NK-92 (cell line): ENCODE results near the gene TTLL1.
"Not testable (repeated sequence)": the region's sequence is repeated elsewhere in the genome, so short reads cannot be mapped to it uniquely, and the experiment has no call there.

ENCODE experiments used
- DNase-seq: peaks from one replicate; lab custom pipeline; 2025; ENCODE audit not compliant: unreplicated experiment; lab: John Stamatoyannopoulos, UW

Gene TTLL1

DNA sequence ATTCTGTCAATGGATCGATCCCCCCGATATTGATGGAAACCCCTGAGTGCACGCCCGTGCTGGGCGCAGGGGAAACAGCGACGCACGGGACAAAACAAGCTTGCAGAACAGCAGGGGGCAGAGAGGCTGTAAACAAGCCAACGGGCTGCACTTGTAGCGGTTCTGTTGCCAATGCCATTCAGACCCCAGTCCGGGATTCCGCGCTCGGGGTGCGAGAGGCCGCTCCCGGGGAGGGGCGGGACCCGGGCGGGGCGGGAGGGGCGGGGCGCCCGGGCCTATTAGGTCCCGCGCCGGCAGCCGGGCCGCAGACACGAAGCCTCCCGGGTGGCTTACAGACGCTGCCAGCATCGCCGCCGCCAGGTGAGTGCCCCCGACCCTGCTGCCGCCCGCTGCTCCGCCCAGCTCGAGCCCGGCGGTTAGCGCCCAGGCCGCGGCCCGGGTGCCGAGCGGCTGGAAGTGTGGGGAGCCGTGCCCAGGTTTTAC lies 21.3 kb upstream of the TTLL1 start, which contains the start of gene BIK:
Gene BIK (plus strand): TSS at position 307 of the 483 bp plus-strand sequence. CDS start 13,273 bp downstream, outside the sequence.
- no peak for DNase-seq

DNA sequence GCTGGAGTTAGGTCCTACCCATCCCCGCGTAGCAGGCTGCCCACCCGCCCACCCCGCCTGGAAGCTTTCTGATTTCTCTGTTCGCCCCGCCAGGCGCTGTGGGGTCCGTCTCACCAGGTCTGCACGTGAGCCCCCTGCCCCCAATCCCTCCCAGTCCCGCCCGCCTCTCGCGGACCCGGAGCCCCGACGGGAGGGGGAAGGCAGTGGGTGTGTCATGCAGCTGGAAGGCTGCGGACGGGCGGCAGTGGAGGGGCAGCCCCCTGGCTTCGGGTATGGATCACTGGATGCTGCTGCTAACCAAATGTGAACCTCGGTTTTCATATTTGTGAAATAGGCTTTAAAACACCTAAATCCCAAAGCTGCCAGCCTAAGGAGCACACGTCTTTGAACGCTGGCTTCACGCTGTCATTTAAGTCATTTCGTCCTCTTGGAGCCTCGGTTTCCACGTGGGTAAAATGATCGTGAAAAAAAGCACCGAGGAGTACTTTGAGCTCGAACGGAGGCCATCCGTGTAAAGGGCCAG lies 20.8 kb upstream of the TTLL1 start:
- peak; percentile 19 for DNase-seq

DNA sequence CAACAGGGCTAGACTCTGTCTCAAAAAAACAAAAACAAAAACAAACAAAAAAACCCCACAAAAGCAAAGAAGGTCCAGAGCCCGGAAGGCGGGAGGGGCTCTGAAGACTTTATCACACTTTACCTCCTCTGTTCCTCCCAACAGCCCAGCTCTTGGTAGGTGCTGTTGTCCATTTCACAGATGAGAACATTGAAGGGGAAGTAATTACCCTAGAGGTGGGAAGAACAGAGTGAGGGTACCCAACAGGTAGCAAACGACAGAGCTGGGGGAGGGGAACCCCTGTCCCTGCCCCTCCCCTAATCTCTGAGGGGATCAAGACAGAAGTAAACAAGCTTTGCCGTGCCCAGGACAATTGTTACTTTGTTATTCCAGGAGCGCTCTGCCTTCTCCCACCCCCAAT lies 20.3 kb upstream of the TTLL1 start:
- DNase-seq = no peak

DNA sequence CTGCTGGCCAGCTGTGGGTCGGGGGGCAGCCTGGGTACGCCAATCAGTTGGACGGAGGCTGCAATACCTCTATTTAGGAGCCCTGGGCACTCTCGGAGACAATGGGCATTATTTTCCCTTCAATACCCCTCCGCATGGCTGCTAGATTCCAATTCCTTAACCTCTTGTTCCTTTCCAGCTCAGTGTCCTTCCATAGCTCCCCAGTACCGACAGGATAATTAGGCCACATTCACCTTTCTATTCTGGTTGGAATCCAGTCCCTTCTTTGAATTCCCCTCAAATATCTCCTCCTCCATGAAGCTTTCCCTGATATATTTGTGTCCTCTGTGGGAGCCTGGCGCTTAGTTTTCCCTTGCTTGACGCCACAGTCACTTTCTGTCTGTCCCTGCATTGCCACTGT lies 17.1 kb upstream of the TTLL1 start:
- no peak for DNase-seq

DNA sequence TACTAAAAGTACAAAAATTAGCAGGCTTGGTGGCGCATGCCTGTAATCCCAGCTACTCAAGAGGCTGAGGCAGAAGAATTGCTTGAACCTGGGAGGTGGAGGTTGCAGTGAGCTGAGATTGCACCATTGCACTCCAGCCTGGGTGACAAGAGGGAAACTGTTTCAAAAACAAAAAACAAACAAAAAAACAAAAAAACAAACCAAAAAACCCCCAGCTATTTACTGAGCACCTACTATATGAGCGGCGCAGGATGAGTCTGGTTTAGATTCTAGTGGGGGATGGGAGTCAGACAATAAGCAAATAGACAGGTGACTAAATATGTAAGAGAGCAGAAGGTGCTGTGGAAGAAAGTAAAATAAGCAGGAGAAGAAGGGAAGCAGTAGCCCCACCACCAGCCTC lies 15.8 kb upstream of the TTLL1 start:
- DNase-seq = not testable (repeated sequence)

DNA sequence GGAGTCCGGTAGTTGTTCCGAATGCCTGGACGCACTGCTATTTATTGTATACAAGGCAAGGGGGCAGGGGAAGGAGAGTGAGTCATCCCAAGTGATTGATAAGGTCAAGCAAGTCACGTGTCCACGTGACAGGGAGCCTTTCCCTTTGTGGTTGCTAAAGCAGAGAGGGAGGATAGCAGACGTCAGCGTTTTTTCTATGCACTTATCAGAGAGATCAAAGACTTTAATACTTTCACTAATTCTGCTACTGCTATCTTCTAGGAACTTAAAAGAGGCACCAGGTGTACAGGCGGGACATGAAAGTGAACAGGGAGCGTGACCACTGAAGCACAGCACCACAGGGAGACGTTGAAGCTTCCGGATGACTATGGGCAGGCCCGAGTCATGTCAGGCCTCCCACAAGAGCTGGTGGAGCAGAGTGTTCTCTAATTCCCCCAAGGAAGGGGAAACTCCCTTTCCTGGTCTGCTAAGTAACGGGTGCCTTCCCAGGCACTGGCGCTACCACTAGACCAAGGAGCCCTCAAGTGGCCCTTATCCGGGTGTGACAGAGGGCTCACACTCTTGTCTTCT lies 14.9 kb upstream of the TTLL1 start:
- DNase-seq = not testable (repeated sequence)

DNA sequence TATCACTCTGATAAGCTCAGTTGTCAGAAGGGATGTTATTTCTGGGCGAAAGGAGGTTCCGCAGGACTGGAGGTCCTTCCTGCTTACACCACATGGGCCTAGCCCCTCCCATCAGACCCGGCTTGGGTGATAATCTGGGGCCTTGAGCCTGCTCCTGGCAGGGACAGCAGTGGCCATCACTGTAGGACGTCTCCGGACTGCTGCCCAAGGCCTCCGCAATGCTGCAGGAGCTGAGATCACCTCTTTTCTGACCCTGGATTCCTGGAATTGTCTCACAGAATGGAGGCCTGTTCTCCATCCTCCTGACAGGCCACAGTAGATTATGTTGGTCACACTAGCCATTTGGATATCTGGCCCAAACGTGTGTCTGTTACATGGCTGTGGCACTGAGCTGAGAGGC lies 12.1 kb upstream of the TTLL1 start:
- no peak for DNase-seq

DNA sequence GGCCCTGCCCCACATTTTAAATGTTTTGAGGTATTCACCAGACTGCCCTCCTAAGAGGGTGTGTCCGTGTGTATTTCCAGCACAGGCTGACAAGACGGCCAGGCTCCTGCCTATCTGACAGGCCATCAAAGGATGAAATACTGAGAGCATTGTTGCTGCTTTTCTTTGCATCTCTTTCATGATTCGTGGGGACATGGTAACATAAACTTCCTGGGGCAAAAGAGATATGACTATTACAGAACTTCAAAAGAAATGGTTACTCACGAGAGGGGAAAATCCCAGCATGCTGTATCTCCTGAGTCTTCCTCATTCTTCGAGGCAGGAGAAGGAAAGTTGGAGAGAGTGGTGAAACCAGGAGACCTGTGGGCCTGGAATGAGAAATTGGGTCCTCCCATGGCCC lies 11.0 kb upstream of the TTLL1 start:
- no peak for DNase-seq

DNA sequence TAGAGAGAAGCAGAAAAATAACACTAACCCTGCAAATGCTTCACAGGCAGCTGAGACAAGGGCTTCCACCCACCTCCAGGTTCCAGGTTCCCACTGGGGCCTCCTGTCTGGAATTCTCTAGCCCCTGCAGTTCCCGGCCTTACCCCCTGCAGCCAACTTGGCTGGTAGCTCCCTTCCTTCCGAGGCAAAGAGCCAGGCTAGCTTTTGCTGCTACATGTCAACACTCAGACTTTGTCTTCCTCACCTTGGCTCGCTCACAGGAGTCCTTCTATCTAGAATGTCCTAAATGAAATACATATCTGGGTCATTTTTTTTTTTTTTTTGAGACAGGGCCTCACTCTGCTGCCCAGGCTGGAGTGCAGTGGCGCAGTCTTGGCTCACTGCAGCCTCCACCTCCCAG lies 9.9 kb upstream of the TTLL1 start:
- DNase-seq = no peak

DNA sequence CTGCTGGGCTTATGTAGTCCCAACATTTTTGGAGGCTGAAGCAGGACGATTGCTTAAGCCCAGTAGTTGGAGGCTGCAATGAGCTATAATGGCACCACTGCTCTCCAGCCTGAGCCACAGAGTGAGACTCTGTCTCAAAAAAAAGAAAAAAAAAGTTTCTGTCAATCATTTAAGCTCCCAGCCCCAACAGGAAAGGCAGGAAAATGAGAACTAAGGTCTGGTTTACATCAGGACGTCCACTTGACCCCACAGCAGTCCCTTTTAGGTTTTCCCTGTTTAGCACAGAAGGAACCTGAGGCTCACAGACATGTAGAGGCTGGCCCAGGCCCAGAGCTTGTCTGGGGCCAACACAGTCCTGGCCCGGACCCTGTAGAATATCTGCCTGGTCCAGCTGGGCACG lies 9.2 kb upstream of the TTLL1 start:
- no peak for DNase-seq

DNA sequence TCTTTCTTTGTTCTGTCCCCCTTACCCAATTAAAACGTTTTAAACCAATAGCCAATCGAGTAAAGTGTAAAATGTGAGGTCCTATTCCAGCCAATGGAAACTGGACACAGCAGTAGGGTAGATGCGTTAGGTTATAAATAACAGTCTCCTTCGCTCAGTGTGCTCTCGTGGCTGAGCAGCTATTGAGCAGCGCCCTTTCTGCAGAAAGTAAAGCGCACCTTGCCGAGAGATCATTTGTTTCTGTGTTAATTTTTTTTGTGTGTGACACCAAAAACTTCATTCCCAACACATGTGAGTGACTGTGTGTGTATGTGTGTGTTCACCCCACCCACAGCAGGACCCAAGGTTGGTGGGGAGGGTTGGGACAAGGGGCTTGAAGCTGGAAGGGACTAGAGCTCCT lies 7.2 kb upstream of the TTLL1 start:
- DNase-seq = no peak

DNA sequence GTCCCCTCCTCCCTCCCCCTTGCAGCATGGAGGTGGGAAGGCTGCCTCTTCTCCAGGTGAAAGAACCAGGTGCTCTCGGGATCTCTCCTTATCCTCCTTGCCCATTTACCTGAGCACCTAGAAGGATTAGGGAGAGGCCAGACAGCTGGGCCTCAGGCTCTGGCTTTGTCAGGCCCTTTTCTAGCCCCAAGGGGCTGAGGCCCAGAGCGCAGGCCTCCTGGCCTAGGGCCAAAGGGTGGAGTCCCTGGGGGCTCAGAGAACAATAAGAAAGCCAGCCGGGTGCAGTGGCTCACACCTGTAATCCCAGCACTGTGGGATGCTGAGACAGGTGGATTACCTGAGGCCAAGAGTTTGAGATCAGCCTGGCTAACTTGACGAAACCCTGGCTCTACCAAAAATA lies 5.4 kb upstream of the TTLL1 start:
- no peak for DNase-seq

DNA sequence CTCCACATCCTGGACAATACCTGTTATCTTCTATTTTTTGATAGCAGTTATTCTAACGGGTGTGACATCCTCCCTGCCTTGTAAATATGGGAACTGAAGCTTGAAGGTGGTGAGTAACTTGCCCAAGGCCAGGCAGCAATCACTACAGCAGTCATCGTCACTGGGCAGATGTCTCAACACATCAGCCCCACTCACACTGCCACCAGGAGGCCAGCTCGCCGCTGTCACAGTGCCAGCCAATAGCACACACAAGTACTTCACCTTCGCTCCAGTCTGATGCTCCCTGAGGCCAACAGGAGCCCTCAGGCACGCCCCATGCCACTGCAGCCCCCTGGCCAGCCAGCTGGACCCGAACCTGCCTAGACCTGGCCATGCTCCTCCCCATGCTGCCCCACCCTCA lies 4.9 kb upstream of the TTLL1 start:
- DNase-seq = no peak

DNA sequence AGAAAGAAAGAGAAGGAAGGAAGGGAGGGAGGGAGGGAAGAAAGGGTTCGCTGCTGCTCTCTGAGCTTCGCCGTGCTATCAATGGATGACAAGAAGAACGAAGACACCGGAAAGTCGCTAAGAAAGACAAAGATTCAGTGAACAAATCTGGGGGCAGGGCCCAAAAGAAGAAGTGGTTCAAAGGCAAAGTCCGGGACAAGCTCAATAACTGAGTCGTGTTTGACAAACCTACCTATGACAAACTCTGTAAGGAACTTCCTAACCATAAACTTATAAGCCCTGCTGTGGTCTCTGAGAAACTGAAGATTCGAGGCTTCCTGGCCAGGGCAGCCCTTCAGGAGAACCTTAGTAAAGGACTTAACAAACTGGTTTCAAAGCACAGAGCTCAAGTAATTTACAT lies 2.9 kb upstream of the TTLL1 start:
- DNase-seq = no peak

DNA sequence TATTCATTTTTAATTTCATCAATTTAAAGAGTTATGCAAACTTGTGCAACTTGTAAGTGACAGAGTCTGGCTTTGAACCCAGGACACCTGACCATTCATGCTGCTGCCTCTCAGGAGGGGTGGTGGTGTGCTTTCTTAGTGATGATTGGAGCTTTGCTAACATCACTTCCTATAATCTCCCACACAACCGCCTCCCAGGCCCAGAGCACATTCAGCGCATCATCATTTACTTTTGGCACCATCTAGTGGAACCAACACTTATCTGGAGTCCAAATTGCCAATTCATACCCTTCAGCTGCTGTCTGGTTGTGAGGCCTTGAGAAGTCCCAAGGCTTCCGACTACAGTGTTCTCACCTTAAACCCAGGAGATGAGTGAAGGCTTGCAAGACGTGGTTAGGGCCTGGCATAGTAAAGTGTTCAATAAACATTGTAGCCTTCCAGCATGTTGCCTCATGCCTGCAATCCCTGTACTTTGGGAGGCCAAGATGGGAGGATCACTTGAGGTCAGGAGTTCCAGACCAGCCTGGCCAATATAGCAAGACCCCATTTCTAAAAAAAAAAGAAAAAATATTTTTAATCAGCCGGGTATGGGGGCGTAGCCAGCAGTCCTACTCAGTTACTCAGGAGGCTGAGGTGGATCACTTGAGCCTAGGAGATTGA lies 1.1 kb upstream of the TTLL1 start:
- no peak for DNase-seq

DNA sequence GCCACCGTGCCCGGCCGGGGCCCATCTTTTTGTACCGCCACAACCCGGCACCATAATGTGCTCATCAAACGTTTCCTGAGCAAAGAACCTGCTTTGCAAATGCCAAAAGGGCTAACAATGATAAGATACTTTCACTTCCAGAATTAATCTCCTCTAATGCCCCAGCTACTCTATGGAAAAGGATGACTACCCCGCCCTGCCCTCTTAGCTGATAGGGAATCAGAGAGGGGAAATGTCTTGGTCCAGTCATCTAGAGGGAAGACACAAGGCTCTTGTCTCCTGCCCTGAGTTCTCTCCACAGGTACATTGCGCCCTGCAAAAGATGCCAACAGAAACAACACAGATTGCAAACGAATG lies 586 bp downstream of the TTLL1 start:
- DNase-seq = no peak

DNA sequence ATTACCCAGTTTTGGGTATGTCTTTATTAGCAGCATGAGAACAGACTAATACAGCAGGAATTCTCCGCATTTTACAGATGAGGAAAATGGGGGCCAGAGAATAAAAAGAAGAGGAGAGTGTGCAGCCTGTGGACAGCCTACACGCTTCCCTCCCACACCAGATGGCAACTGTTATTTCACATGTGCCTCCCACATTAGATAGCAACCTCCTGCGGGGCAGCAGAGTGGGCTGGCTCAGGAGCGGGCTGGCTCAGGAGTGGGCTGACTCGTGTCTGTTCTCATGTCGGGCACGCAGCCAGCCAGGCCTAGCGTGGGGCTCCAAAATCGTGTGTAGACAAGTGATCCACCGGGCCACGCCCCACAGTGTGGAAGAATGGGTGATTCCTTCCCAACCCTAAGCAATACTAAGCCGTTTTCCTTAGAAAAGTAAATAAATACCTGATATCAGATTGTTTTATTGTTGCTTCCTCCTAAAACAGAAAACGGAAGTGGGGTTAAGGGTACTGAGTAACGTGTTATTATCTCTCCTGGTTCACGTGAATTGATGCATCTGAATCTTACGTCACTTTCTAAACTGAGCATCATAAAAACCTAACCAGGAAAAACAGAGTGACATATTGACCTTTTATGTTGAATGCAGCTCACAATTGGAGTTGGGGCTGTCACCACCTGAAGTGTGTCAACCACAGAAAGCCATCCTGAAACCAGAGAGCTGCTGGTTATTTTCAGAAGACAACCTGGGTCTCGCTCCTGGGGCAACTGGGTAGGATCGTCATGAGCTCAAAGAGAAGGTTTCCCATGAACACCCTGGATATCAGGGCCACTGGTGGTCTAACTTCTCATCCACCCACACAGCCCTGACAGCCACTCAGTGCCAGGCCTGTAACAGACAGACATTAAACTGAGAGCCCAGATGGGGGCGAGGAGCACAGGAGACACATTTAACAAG lies 3.3 kb downstream of the TTLL1 start:
- DNase-seq = no peak

DNA sequence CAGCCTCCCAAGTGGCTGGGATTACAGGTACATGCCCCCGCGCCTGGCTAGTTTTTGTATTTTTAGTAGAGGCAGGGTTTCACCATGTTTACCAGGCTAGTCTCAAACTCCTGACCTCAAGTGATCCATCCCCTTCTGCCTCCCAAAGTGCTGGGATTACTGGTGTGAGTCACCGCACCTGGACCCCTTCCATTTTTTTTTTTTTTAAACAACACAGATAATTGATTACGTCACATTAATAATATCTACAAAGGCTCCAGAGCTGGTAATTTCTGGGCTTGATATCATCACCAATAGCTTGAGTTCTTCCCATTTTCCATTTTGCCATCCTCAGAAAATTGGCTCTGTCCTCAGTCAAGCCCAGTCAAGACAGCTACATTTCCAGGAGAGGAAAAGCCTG lies 7.2 kb downstream of the TTLL1 start:
- DNase-seq = no peak

DNA sequence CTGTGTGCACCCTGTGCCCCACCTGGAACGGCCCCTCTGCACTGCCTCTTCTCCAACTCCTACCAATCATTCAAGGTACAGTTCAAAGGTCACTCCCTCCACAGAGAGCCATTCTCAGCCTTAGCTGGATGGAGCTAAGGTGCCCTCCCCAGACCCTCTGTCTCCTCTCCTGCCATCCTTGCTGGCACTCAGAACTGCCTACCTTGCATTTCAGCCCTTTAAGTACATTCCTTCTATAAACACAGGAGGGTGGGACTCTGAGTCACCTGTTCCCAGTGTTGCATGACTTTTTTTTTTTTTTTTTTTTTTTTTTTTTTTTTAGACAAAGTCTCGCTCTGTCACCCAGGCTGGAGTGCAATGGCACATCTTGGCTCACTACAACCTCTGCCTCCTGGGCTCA lies 8.6 kb downstream of the TTLL1 start:
- no peak for DNase-seq

DNA sequence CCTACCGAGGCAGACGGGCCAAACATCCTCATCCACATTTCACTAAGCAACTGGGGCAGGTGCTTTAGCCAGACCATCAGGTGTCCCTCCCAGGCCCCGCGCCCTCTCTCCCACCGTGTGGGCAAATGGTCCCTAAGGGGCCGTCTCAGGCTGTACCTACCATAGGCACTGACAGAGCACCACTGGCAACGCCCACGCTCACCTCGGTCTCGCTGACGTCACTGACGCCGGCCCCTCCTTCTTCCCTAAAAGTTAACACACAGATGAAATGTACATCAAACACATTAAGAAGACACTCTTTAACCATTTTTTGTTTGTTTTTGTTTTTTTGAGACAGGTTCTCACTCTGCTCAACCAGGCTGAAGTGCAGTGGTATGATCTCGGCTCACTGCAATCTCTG lies 9.4 kb downstream of the TTLL1 start:
- no peak for DNase-seq

DNA sequence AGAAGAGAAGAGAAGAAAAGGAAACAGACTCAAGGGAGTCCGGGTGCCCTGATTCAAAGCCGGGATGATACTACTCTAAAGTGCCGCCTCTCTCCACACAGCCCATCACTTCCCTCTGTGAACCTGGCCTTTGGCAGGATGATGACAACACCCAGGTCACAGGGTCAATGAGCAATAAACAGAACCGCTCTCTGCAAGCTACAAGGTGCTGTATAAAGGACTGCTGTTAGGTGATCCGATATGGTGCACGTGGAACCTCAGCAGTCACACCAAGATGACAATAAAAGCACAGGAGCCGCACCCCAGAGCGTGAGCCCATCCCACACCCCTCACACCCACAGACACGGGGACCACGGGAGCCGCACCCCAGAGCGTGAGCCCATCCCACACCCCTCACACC lies 10.7 kb downstream of the TTLL1 start:
- DNase-seq = no peak
